ENCODE measurements around the gene RELN. TPM values are rescaled to one million over a fixed set of nuclear protein-coding genes. Genes with fewer than 3 reads are reported as not detected.

RELN gene
- total and polyA plus RNA-seq, 9 of the 15 experiments (the other 6 are each of a cell fraction or from before 2014, with no cell fraction given) = 12.9 to 43.2 (median 18.1) TPM

DNA sequence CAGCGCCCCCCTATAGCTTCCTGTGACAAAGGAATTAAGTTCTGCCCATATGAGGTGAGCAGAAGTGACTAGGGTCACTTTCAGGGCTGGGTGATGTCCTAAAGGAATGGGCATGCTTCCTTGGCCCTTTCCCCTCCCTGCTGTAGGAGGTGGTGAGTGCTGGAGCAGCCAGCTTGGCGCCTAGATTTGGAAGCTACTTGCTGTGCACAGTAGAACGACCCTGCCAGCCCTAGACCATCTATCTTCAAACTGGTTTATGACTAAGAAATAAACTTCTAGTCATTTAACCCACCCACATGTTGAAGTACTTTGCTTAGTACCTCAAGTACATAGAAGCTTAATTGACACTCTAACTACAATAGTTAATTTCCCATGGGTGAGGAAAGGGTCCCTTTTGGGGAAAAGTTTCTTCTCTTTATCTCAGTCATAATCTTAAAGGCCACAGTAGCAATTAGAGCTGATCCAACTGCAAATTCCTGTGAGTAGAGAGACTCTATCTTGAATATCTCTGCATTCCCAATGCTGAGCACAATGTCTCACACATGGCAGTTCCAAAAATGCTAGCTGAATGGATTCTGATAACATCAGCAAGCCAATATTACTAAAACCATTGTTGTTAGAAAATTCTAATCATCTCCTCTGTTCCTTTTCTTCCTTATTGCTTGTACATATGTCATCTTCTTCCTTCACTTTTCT, 227.2 kb downstream of the RELN start (continued):
- no peak for TF ChIP-seq POLR2B (IDR thresholded peaks at IDR 0.05; ENCODE audit: low read depth, partially characterized antibody)
- no peak for TF ChIP-seq ZNF41 (CRISPR knock-in tag; conservative IDR thresholded peaks at IDR 0.05)
- no peak for TF ChIP-seq NFRKB (IDR thresholded peaks at IDR 0.05; ENCODE audit: low read depth)
- TF ChIP-seq ZNF212 (CRISPR knock-in tag; IDR thresholded peaks at IDR 0.05) = no peak
- TF ChIP-seq HNRNPLL (IDR thresholded peaks at IDR 0.05; ENCODE audit: low read depth, low read length, poor library complexity, severe bottlenecking) = no peak

DNA sequence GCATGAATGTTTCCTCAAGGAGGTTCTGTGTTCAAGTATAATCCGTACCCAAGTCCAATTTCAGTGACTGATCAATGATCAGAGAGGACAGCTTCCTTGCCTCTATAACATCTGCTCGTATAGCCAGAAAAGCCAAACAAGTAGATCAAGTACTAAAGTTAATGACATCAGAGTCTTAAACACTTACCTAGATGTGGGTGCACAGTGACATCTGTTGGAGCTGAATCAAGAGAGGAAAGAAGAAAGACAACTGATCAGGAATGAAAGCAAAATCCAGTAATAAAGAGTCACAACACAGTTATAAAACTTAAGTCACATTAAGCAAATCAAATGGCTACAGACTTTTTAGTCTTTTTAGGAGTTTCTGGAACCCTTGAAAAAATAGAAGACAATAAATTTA, 236.5 kb downstream of the RELN start:
- ATAC-seq (peak; percentile 73), FAIRE-seq (peak; percentile 65), DNase-seq (ENCODE audit: extremely low read depth in 1 of 4, low spot score in 3 of 4) (peak in 1 of 4 experiments; percentile 25)
- no TSS peak for BruUV-seq (replicated peaks)
- Histone ChIP-seq H3K9me1 (ENCODE audit: control insufficient read depth, insufficient read depth, low read length) (no peaks in the 10 kb centered on the region), H3K79me2 (ENCODE audit: control insufficient read depth, insufficient read depth, low read length) (no peaks in the 10 kb centered on the region), H3K9me3 (replicated peaks; ENCODE audit: control insufficient read depth, insufficient read depth, low read depth, low read length) (no peaks in the 10 kb centered on the region), H2AFZ (ENCODE audit: low read depth, low read length) (no peak overlapping the region), H3K4me1 (replicated peaks in 1 of 2; ENCODE audit: control insufficient read depth in 2 of 2, insufficient read depth in 2 of 2, low read length in 2 of 2) (no peaks in the 10 kb centered on the region), H3K4me2 (ENCODE audit: insufficient read depth, low read length) (no peak overlapping the region), H3K27ac (ENCODE audit: extremely low read depth, low read depth, low read length) (no peak overlapping the region), H3K9ac (ENCODE audit: insufficient read depth in 1 of 2, low read depth in 2 of 2, low read length in 2 of 2) (no peak overlapping the region), H3K27me3 (ENCODE audit: control insufficient read depth in 2 of 2, insufficient read depth in 2 of 2, low read length in 2 of 2) (no peaks in the 10 kb centered on the region), H3K36me3 (ENCODE audit: control insufficient read depth, insufficient read depth, low read length) (no peaks in the 10 kb centered on the region; the same call in 2 of the 3 replicates), H3K4me3 (no peak overlapping the region), H4K20me1 (replicated peaks; ENCODE audit: control insufficient read depth, insufficient read depth, low read length) (no peaks in the 10 kb centered on the region)
- intact Hi-C loops (cut with micrococcal nuclease) (loop anchor here (1.0 to 5.0 kb wide), 3 partner anchors 180 to 306 kb away; partner anchors contain the start of gene SLC26A5), in situ Hi-C loops (cut with MboI) (no loop called here)
- WGBS (ENCODE audit: insufficient coverage, low coverage, missing lambda C conversion rate) = 50% methylated on average over 2 of the region's 2 CpGs
- CTCF ChIA-PET (ENCODE audit: low intra/inter-chr PET ratio) = interaction anchor here (0.7 to 2.9 kb wide), 3 partner anchors 139 to 179 kb away, joined by 3 to 29 read pairs (median 3); no protein-coding TSS in a partner anchor
- POLR2A ChIA-PET = no interaction called here
- TF ChIP-seq ATF7 (IDR thresholded peaks at IDR 0.05) (peak; percentile 61), JUND (IDR thresholded peaks at IDR 0.05; ENCODE audit: borderline replicate concordance, low read depth, low read length) (0 out of 2 replicates have a peak, but pooled peaks have one; percentile 10), JUND (tag; IDR thresholded peaks at IDR 0.05; ENCODE audit: borderline replicate concordance, low read depth, low read length) (peak; percentile 39; the same call in 1 of the 3 replicates)
- TF ChIP-seq, protein P1, sequence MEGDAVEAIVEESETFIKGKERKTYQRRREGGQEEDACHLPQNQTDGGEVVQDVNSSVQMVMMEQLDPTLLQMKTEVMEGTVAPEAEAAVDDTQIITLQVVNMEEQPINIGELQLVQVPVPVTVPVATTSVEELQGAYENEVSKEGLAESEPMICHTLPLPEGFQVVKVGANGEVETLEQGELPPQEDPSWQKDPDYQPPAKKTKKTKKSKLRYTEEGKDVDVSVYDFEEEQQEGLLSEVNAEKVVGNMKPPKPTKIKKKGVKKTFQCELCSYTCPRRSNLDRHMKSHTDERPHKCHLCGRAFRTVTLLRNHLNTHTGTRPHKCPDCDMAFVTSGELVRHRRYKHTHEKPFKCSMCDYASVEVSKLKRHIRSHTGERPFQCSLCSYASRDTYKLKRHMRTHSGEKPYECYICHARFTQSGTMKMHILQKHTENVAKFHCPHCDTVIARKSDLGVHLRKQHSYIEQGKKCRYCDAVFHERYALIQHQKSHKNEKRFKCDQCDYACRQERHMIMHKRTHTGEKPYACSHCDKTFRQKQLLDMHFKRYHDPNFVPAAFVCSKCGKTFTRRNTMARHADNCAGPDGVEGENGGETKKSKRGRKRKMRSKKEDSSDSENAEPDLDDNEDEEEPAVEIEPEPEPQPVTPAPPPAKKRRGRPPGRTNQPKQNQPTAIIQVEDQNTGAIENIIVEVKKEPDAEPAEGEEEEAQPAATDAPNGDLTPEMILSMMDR (IDR thresholded peaks at IDR 0.05 in 2 of 3, conservative IDR thresholded peaks at IDR 0.05 in 1 of 3; ENCODE audit: insufficient read depth in 2 of 3, low read depth in 1 of 3, low read length in 3 of 3) = peak in 2 of 3 experiments; percentile 28 to 50; a peak in 4 of 6 replicates
- TF ChIP-seq, protein P2, sequence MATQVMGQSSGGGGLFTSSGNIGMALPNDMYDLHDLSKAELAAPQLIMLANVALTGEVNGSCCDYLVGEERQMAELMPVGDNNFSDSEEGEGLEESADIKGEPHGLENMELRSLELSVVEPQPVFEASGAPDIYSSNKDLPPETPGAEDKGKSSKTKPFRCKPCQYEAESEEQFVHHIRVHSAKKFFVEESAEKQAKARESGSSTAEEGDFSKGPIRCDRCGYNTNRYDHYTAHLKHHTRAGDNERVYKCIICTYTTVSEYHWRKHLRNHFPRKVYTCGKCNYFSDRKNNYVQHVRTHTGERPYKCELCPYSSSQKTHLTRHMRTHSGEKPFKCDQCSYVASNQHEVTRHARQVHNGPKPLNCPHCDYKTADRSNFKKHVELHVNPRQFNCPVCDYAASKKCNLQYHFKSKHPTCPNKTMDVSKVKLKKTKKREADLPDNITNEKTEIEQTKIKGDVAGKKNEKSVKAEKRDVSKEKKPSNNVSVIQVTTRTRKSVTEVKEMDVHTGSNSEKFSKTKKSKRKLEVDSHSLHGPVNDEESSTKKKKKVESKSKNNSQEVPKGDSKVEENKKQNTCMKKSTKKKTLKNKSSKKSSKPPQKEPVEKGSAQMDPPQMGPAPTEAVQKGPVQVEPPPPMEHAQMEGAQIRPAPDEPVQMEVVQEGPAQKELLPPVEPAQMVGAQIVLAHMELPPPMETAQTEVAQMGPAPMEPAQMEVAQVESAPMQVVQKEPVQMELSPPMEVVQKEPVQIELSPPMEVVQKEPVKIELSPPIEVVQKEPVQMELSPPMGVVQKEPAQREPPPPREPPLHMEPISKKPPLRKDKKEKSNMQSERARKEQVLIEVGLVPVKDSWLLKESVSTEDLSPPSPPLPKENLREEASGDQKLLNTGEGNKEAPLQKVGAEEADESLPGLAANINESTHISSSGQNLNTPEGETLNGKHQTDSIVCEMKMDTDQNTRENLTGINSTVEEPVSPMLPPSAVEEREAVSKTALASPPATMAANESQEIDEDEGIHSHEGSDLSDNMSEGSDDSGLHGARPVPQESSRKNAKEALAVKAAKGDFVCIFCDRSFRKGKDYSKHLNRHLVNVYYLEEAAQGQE (IDR thresholded peaks at IDR 0.05; ENCODE audit: borderline replicate concordance) = peak; percentile 72; the same call in 1 of the 2 replicates
- TF ChIP-seq, protein P2 (CRISPR knock-in tag; IDR thresholded peaks at IDR 0.05; ENCODE audit: low read depth) = no peak
